NB4 (cell line): ENCODE data around the gene PPP1R37.

Experiments used
- MYC ChIP-seq: IDR thresholded peaks from 2 replicates; pipeline ENCODE4 v1.6.1; 2011; ENCODE audit warnings: low read depth, low read length
- POLR2A ChIP-seq: IDR thresholded peaks from 2 replicates; pipeline ENCODE4 v1.6.1; 2011; ENCODE audit warnings: mild to moderate bottlenecking; ENCODE audit not compliant: insufficient read length; ENCODE audit errors: extremely low read depth
- TF ChIP-seq, protein P1 (sequence below): IDR thresholded peaks from 2 replicates; pipeline ENCODE4 v1.6.1; 2011; ENCODE audit warnings: low read depth, low read length
- TF ChIP-seq, protein P2 (sequence below): IDR thresholded peaks from one replicate; pipeline ENCODE4 v1.5.1; 2012; ENCODE audit warnings: low read depth, low read length

DNA sequence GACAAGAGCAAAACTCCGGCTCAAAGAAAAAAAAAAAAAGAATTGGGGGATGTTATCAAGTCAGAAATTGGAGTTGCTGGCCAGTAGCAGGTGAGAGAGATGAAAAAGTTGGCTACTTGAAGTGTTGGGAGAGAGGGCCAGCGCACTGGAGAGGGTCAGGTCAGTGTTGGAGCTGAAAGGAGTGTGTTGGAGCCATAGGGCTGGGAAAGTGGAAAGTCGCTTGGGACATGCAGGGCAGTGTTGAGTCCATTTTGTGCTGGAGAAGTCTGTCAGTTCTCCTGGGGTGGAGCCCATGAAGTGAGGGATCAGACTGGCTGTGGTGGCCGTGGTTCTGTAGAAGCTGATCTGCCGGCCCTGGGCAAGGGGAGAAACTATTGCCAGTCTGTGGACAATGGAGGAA, 1.7 kb downstream of the PPP1R37 start:
- TF ChIP-seq, protein P1, sequence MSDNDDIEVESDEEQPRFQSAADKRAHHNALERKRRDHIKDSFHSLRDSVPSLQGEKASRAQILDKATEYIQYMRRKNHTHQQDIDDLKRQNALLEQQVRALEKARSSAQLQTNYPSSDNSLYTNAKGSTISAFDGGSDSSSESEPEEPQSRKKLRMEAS, result no peak
- TF ChIP-seq POLR2A (no peak), MYC (no peak)
- TF ChIP-seq, protein P2, sequence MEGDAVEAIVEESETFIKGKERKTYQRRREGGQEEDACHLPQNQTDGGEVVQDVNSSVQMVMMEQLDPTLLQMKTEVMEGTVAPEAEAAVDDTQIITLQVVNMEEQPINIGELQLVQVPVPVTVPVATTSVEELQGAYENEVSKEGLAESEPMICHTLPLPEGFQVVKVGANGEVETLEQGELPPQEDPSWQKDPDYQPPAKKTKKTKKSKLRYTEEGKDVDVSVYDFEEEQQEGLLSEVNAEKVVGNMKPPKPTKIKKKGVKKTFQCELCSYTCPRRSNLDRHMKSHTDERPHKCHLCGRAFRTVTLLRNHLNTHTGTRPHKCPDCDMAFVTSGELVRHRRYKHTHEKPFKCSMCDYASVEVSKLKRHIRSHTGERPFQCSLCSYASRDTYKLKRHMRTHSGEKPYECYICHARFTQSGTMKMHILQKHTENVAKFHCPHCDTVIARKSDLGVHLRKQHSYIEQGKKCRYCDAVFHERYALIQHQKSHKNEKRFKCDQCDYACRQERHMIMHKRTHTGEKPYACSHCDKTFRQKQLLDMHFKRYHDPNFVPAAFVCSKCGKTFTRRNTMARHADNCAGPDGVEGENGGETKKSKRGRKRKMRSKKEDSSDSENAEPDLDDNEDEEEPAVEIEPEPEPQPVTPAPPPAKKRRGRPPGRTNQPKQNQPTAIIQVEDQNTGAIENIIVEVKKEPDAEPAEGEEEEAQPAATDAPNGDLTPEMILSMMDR, result no peak
